H1 (cell line): Measurements from ENCODE around the gene PTGIS. TPM values are rescaled to one million over a fixed set of nuclear protein-coding genes. Genes with fewer than 3 reads are reported as not detected.
"Not testable (repeated sequence)": the region's sequence is repeated elsewhere in the genome, so short reads cannot be mapped to it uniquely, and the experiment has no call there.

Source experiments
- CTCF ChIA-PET: fragments of 300-600 bp; sonication (Branson Sonifier 250); formaldehyde crosslinking; loops from one replicate; lab custom pipeline; 2021; ENCODE audit not compliant: partially characterized antibody; lab: Charles Lee
- POLR2A ChIA-PET: fragments of 300-600 bp; sonication (Branson Sonifier 250); formaldehyde crosslinking; loops from one replicate; lab custom pipeline; 2021; ENCODE audit warnings: inconsistent platforms; ENCODE audit not compliant: partially characterized antibody; lab: Charles Lee
- DNase-seq, 2 experiments: peaks; one replicate each; pipeline versions ENCODE4 v3.0.0 to v3.0.0-alpha.2; 2010 to 2022; ENCODE audit warnings: low spot score in 2 of 2, low read depth in 1 of 2, mixed read lengths in 1 of 2
- FAIRE-seq: peaks from 2 replicates; lab custom pipeline; 2011; peaks lifted over from hg19 to GRCh38; lab: Jason Lieb, UNC
- H2AFZ ChIP-seq: 2 replicates; pipeline ENCODE4 v1.8.1; 2012; ENCODE audit warnings: low read length, inconsistent platforms
- H2AK5ac ChIP-seq: 2 replicates; pipeline ENCODE4 v1.6.1; 2013; ENCODE audit warnings: low read depth, low read length
- H2BK120ac ChIP-seq: replicated peaks from 2 replicates; pipeline ENCODE3; 2013; ENCODE audit warnings: low read depth, low read length, inconsistent platforms
- H2BK12ac ChIP-seq: 2 replicates; pipeline ENCODE4 v1.6.1; 2013; ENCODE audit warnings: low read depth, low read length
- H2BK15ac ChIP-seq: 2 replicates; pipeline ENCODE4 v1.6.1; 2013; ENCODE audit warnings: low read length
- H2BK20ac ChIP-seq: 2 replicates; pipeline ENCODE4 v1.6.1; 2013; ENCODE audit warnings: low read length
- H2BK5ac ChIP-seq: 2 replicates; pipeline ENCODE4 v1.6.1; 2013; ENCODE audit warnings: low read depth, low read length
- H3K14ac ChIP-seq: 2 replicates; pipeline ENCODE4 v1.6.1; 2013; ENCODE audit warnings: inconsistent platforms; ENCODE audit not compliant: insufficient read length
- H3K18ac ChIP-seq: 2 replicates; pipeline ENCODE4 v1.6.1; 2013; ENCODE audit warnings: low read length; ENCODE audit errors: extremely low read depth
- H3K23ac ChIP-seq: 2 replicates; pipeline ENCODE4 v1.6.1; 2013; ENCODE audit warnings: inconsistent platforms; ENCODE audit not compliant: insufficient read length
- H3K23me2 ChIP-seq: 2 replicates; pipeline ENCODE4 v1.6.1; 2013; ENCODE audit warnings: low read depth, low read length
- H3K27ac ChIP-seq: 2 replicates; pipeline ENCODE4 v1.6.1; 2011; ENCODE audit warnings: low read depth, low read length, inconsistent platforms
- H3K27me3 ChIP-seq, 4 experiments: replicated peaks in 1 of 4; 1 replicate in 1 of 4; 2 replicates in 3 of 4; pipeline versions ENCODE4 v1.6.1 to v1.8.1; 2011 to 2013; ENCODE audit warnings: low read length in 3 of 4, mild to moderate bottlenecking in 3 of 4, inconsistent platforms in 2 of 4, mixed read lengths in 2 of 4, moderate library complexity in 1 of 4; ENCODE audit not compliant: control insufficient read depth in 3 of 4, insufficient read depth in 3 of 4; ENCODE audit errors: extremely low read depth in 1 of 4
- H3K36me3 ChIP-seq, 4 experiments: 2 replicates each; pipeline versions ENCODE4 v1.6.1 to v1.8.1; 2011 to 2013; ENCODE audit warnings: mild to moderate bottlenecking in 4 of 4, low read length in 3 of 4, moderate library complexity in 2 of 4, control low read depth in 1 of 4, inconsistent platforms in 1 of 4; ENCODE audit not compliant: insufficient read depth in 4 of 4, control insufficient read depth in 2 of 4
- H3K4ac ChIP-seq: replicated peaks from 2 replicates; pipeline ENCODE3; 2013; ENCODE audit warnings: low read length, low read depth, mixed read lengths, inconsistent platforms; ENCODE audit not compliant: insufficient read length
- H3K4me1 ChIP-seq, 4 experiments: replicated peaks in 1 of 4; 1 replicate in 1 of 4; 2 replicates in 3 of 4; pipeline versions ENCODE4 v1.6.1 to v1.8.1; 2011 to 2013; ENCODE audit warnings: low read length in 3 of 4, inconsistent platforms in 2 of 4, mixed read lengths in 1 of 4; ENCODE audit not compliant: insufficient read depth in 4 of 4, control insufficient read depth in 3 of 4
- H3K4me2 ChIP-seq, 2 experiments: 2 replicates each; pipeline versions ENCODE4 v1.6.1 to v1.8.1; 2011 to 2013; ENCODE audit warnings: low read depth in 2 of 2, low read length in 2 of 2, control low read depth in 1 of 2, inconsistent platforms in 1 of 2, mild to moderate bottlenecking in 1 of 2; ENCODE audit not compliant: insufficient read depth in 1 of 2
- H3K4me3 ChIP-seq, 4 experiments: fragments of 200-600, 300-600 bp in 1 of 4; sonication (generic), shearing (Covaris generic), sonication (Bioruptor Twin) in 1 of 4; 2 replicates each; pipeline versions ENCODE4 v1.5.1 to v1.8.1; 2011 to 2016; ENCODE audit warnings: low read length in 4 of 4, low read depth in 3 of 4, control low read depth in 2 of 4, inconsistent platforms in 2 of 4, mild to moderate bottlenecking in 2 of 4, mixed read lengths in 1 of 4, moderate library complexity in 1 of 4; ENCODE audit not compliant: insufficient read depth in 2 of 4; ENCODE audit errors: extremely low read depth in 1 of 4
- H3K56ac ChIP-seq: replicated peaks from 2 replicates; pipeline ENCODE3; 2013; ENCODE audit warnings: low read depth, mild to moderate bottlenecking, mixed read lengths, low read length, inconsistent platforms; ENCODE audit not compliant: insufficient read length
- H3K79me1 ChIP-seq: 2 replicates; pipeline ENCODE4 v1.6.1; 2013; ENCODE audit warnings: low read depth, low read length, control low read depth
- H3K79me2 ChIP-seq, 2 experiments: 2 replicates each; pipeline versions ENCODE4 v1.6.1 to v1.8.1; 2012 to 2013; ENCODE audit warnings: low read length in 2 of 2, mild to moderate bottlenecking in 2 of 2, inconsistent platforms in 1 of 2; ENCODE audit not compliant: insufficient read depth in 2 of 2, control insufficient read depth in 1 of 2
- H3K9ac ChIP-seq, 4 experiments: replicated peaks in 1 of 4; 1 replicate in 1 of 4; 2 replicates in 3 of 4; pipeline versions ENCODE4 v1.6.1 to v1.8.1; 2011 to 2013; ENCODE audit warnings: low read depth in 3 of 4, low read length in 3 of 4, control low read depth in 2 of 4, mild to moderate bottlenecking in 2 of 4, moderate library complexity in 2 of 4, inconsistent platforms in 1 of 4; ENCODE audit errors: extremely low read depth in 1 of 4
- H3K9me3 ChIP-seq, 2 experiments: 2 replicates each; pipeline versions ENCODE4 v1.6.1 to v1.8.1; 2012 to 2013; ENCODE audit warnings: mild to moderate bottlenecking in 2 of 2, moderate library complexity in 2 of 2, control low read depth in 1 of 2, inconsistent platforms in 1 of 2, low read depth in 1 of 2, low read length in 1 of 2, mixed read lengths in 1 of 2; ENCODE audit not compliant: insufficient read depth in 2 of 2
- H4K20me1 ChIP-seq, 2 experiments: replicated peaks in 1 of 2; 2 replicates each; pipeline versions ENCODE3 to v1.8.1; 2011 to 2013; ENCODE audit warnings: inconsistent platforms in 2 of 2, low read length in 2 of 2, mild to moderate bottlenecking in 1 of 2; ENCODE audit not compliant: insufficient read depth in 2 of 2, control insufficient read depth in 1 of 2
- H4K5ac ChIP-seq: 2 replicates; pipeline ENCODE4 v1.6.1; 2013; ENCODE audit warnings: low read length, low read depth, mixed read lengths, inconsistent platforms; ENCODE audit not compliant: insufficient read length
- H4K8ac ChIP-seq: 2 replicates; pipeline ENCODE4 v1.8.0; 2013; ENCODE audit warnings: mild to moderate bottlenecking, moderate library complexity, low read length, inconsistent platforms; ENCODE audit not compliant: insufficient read depth; ENCODE audit errors: extremely low read depth
- H4K91ac ChIP-seq: replicated peaks from 2 replicates; pipeline ENCODE3; 2013; ENCODE audit warnings: low read length, mixed read lengths, inconsistent platforms; ENCODE audit not compliant: insufficient read length
- WGBS, 2 experiments: shearing (Covaris generic) in 1 of 2; methylation state at CpG; one replicate each; pipeline versions ENCODE4 v1.1.6 to v1.1.7; 2013 to 2015; ENCODE audit warnings: low lambda C conversion rate in 2 of 2, mixed read lengths in 2 of 2, inconsistent platforms in 1 of 2, low coverage in 1 of 2, missing lambda C conversion rate in 1 of 2; ENCODE audit not compliant: insufficient replicate concordance in 2 of 2, insufficient coverage in 1 of 2, insufficient read length in 1 of 2; ENCODE audit errors: extremely low coverage in 1 of 2, missing lambda C conversion rate in 1 of 2; 5-methylcytosine and 5-hydroxymethylcytosine counted together
- polyA plus RNA-seq, 7 experiments: library from polyadenylated mRNA; depleted of rRNA in 3 of 7; stranded (reverse) in 5 of 7; unstranded in 2 of 7; fragments of >200 nt in 5 of 7; fragments of 200-250 nt in 2 of 7; gene quantifications; 1 replicate in 5 of 7; 2 replicates in 1 of 7; 4 replicates in 1 of 7; pipeline versions ENCODE4 v1.2.1 to v1.2.3, GENCODE V29; 2011 to 2013; ENCODE audit warnings: missing spikeins in 2 of 7, mixed read lengths in 2 of 7
- total RNA-seq: library from RNA; stranded (reverse); fragmentation: NEBNext Ultra II Directional; extraction: Animal tissue kit (Norgen Biotek cat#: 25700); gene quantifications from 2 replicates; pipeline ENCODE4 v1.2.1, GENCODE V29; 2021

PTGIS gene
- total and polyA plus RNA-seq, 2 of the 8 experiments (the other 6 are each of a cell fraction or from before 2014, with no cell fraction given) = 29.9 to 35.5 TPM

DNA sequence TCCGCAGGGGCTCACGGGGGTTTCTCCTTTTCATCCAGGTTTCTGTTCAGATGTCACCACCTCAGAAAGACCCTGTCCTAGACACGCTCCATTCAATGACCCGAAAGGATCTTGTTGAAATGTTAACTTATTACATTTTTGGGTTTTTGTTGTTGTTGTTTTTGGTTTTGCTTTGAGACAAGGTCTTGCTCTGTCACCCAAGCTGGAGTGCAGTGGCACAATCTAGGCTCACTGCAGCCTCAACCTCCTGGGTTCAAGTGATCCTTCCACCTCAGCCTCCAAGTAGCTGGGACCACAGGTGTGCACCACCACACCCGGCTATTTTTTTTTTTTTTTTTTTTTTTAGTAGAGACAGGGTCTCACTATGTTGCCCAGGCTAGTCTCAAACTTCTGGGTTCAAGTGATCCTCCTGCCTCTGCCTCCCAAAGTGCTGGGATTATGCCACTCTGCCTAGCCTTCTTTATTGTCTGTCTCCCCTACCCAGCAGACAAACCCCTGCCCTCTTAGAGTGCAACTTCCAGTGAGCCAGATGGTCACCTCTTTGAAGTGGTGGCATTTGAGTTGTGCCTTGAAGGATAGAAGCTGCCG, 43.7 kb upstream of the PTGIS start:
- H2BK5ac ChIP-seq, DNase-seq, H4K5ac ChIP-seq, H3K27me3 ChIP-seq, H4K20me1 ChIP-seq, H3K27ac ChIP-seq, H2BK120ac ChIP-seq, H3K79me2 ChIP-seq, H3K4me1 ChIP-seq, H4K91ac ChIP-seq, H2BK15ac ChIP-seq, H3K23ac ChIP-seq, H3K18ac ChIP-seq, H2AFZ ChIP-seq, H3K9me3 ChIP-seq, H4K8ac ChIP-seq, H2AK5ac ChIP-seq, H3K36me3 ChIP-seq, H2BK20ac ChIP-seq, H3K56ac ChIP-seq, H3K23me2 ChIP-seq, FAIRE-seq, H3K4ac ChIP-seq, H3K79me1 ChIP-seq, H3K14ac ChIP-seq, H3K9ac ChIP-seq: not testable (repeated sequence)
- CTCF ChIA-PET = interaction anchor here (0.6 to 23.7 kb wide), 31 partner anchors 20 to 321 kb away, joined by 3 to 665 read pairs (median 4); no protein-coding TSS in a partner anchor
- 0 out of 2 replicates have a peak overlapping the region, but pooled peaks have one; percentile 2 for H2BK12ac ChIP-seq
- POLR2A ChIA-PET = interaction anchor here (0.8 to 1.8 kb wide), 2 partner anchors 252 to 277 kb away, joined by 3 to 6 read pairs; no protein-coding TSS in a partner anchor
- H3K4me3 ChIP-seq = peak overlapping the region in 1 of 4 experiments; percentile 2; a peak in 1 of 8 replicates
- 78% methylated on average over 3 of the region's 6 CpGs; no CpG with 5 or more reads in 1 of the 2 experiments for WGBS, 2 experiments
- H3K4me2 ChIP-seq = peak overlapping the region in 1 of 2 experiments; percentile 98; a peak in 1 of 4 replicates
